ENCODE data around the gene SPATA2L.

DNA sequence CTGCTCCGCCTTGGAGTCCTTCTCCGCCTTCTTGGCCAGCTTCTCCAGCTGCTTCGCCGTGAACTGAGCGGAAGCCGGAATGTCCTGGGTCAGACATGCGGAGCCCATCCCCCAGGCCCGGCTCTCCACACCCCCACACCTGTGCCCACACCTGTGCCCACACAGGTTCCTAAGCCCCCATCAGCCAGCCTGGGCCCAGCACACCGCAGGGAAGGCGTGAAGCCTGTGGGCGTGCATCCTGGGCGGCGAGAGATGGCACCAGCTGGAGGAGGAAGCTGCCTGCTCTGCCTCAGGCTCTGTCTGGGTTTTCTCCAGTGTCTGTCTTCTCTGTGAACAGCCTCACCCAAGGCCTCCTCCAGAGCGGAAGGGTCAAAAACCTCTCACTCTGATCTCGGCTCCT is 49.9 kb downstream of the SPATA2L start:
- TF ChIP-seq, protein P1, sequence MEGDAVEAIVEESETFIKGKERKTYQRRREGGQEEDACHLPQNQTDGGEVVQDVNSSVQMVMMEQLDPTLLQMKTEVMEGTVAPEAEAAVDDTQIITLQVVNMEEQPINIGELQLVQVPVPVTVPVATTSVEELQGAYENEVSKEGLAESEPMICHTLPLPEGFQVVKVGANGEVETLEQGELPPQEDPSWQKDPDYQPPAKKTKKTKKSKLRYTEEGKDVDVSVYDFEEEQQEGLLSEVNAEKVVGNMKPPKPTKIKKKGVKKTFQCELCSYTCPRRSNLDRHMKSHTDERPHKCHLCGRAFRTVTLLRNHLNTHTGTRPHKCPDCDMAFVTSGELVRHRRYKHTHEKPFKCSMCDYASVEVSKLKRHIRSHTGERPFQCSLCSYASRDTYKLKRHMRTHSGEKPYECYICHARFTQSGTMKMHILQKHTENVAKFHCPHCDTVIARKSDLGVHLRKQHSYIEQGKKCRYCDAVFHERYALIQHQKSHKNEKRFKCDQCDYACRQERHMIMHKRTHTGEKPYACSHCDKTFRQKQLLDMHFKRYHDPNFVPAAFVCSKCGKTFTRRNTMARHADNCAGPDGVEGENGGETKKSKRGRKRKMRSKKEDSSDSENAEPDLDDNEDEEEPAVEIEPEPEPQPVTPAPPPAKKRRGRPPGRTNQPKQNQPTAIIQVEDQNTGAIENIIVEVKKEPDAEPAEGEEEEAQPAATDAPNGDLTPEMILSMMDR (optimal IDR thresholded peaks at IDR 0.05 in 1 of 3, IDR thresholded peaks at IDR 0.05 in 1 of 3, conservative IDR thresholded peaks at IDR 0.05 in 1 of 3; ENCODE audit: extremely low read depth in 1 of 3, insufficient read depth in 2 of 3, low read length in 3 of 3), result no peak
- TF ChIP-seq EZH2 (IDR thresholded peaks at IDR 0.05; ENCODE audit: low read length), result no peak
